ENCODE measurements around the gene CHMP1B.

DNA sequence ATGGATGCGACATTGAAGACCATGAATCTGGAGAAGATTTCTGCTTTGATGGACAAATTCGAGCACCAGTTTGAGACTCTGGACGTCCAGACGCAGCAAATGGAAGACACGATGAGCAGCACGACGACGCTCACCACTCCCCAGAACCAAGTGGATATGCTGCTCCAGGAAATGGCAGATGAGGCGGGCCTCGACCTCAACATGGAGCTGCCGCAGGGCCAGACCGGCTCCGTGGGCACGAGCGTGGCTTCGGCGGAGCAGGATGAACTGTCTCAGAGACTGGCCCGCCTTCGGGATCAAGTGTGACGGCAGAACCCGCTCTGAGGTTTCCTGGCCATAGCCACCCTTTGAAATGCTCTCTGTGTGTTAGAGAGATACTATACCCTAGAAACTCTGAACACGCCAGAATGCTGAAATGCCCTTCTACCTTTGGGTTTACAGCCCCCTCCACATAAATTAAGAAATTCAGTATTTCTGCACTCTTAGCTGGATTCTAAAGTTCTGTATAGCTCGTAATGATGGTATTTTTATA, 659 bp downstream of the CHMP1B start:
- TF ChIP-seq, protein P1, sequence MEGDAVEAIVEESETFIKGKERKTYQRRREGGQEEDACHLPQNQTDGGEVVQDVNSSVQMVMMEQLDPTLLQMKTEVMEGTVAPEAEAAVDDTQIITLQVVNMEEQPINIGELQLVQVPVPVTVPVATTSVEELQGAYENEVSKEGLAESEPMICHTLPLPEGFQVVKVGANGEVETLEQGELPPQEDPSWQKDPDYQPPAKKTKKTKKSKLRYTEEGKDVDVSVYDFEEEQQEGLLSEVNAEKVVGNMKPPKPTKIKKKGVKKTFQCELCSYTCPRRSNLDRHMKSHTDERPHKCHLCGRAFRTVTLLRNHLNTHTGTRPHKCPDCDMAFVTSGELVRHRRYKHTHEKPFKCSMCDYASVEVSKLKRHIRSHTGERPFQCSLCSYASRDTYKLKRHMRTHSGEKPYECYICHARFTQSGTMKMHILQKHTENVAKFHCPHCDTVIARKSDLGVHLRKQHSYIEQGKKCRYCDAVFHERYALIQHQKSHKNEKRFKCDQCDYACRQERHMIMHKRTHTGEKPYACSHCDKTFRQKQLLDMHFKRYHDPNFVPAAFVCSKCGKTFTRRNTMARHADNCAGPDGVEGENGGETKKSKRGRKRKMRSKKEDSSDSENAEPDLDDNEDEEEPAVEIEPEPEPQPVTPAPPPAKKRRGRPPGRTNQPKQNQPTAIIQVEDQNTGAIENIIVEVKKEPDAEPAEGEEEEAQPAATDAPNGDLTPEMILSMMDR (conservative IDR thresholded peaks at IDR 0.05; ENCODE audit: low read length): no peak
- no peak for TF ChIP-seq EZH2phosphoT487 (IDR thresholded peaks at IDR 0.05; ENCODE audit: borderline replicate concordance)
